IMR-90 (cell line): ENCODE data around the gene RMND1. TPM values are rescaled to one million over a fixed set of nuclear protein-coding genes. Genes with fewer than 3 reads are reported as not detected.

Source experiments
- ATAC-seq: fragments of 200-7000 bp; cut with Tn5 transposase; 2 replicates; pipeline ENCODE4 v1.9.1; 2020; ENCODE audit warnings: low read depth, mild to moderate bottlenecking, moderate library complexity
- BruUV-seq: library from RNA; stranded (reverse); fragments of 400-500 nt; replicated peaks from 2 replicates; lab custom pipeline; 2021; lab: Mats Ljungman, UMichigan
- CTCF ChIA-PET: fragments of 300-600 bp; formaldehyde crosslinking; extraction: SDS; loops from one replicate; lab custom pipeline; 2021; ENCODE audit warnings: antibody characterized with exemption; lab: Yijun Ruan, JAX
- POLR2A ChIA-PET: fragments of 300-600 bp; sonication (Branson Sonifier 250); formaldehyde crosslinking; loops from one replicate; lab custom pipeline; 2022; ENCODE audit warnings: antibody characterized with exemption; ENCODE audit not compliant: unreplicated experiment; lab: Charles Lee
- DNase-seq: peaks from one replicate; pipeline ENCODE4 v3.0.0; 2013
- H2AFZ ChIP-seq: replicated peaks from 2 replicates; pipeline ENCODE3; 2013; ENCODE audit warnings: low read length, mild to moderate bottlenecking; ENCODE audit not compliant: poor library complexity
- H2AK5ac ChIP-seq: 2 replicates; pipeline ENCODE4 v1.6.1; 2013; ENCODE audit warnings: low read depth, low read length, inconsistent platforms
- H2AK9ac ChIP-seq: replicated peaks from 2 replicates; pipeline ENCODE3; 2013; ENCODE audit warnings: mild to moderate bottlenecking, low read depth, low read length, moderate library complexity; ENCODE audit not compliant: poor library complexity
- H2BK120ac ChIP-seq: 2 replicates; pipeline ENCODE4 v1.6.1; 2013; ENCODE audit warnings: low read depth, low read length, inconsistent platforms
- H2BK15ac ChIP-seq: 3 replicates; pipeline ENCODE4 v1.6.1; 2013; ENCODE audit warnings: low read depth, low read length, inconsistent platforms
- H2BK20ac ChIP-seq: 2 replicates; pipeline ENCODE4 v1.6.1; 2013; ENCODE audit warnings: low read depth, mild to moderate bottlenecking, inconsistent platforms, low read length, moderate library complexity
- H2BK5ac ChIP-seq: 2 replicates; pipeline ENCODE4 v1.6.1; 2013; ENCODE audit warnings: mild to moderate bottlenecking, low read depth, low read length, inconsistent platforms; ENCODE audit not compliant: poor library complexity, severe bottlenecking
- H3K14ac ChIP-seq: replicated peaks from 2 replicates; pipeline ENCODE4 v1.6.1; 2013; ENCODE audit warnings: low read depth, low read length, inconsistent platforms
- H3K18ac ChIP-seq: 2 replicates; pipeline ENCODE4 v1.6.1; 2013; ENCODE audit warnings: low read depth, low read length, control low read depth
- H3K23ac ChIP-seq: 2 replicates; pipeline ENCODE4 v1.6.1; 2013; ENCODE audit warnings: low read depth, low read length, inconsistent platforms
- H3K27ac ChIP-seq: 2 replicates; pipeline ENCODE4 v1.5.1; 2013; ENCODE audit warnings: mild to moderate bottlenecking, control low read depth, low read length; ENCODE audit not compliant: insufficient read depth
- H3K27me3 ChIP-seq: 2 replicates; pipeline ENCODE4 v1.6.1; 2013; ENCODE audit warnings: low read length; ENCODE audit not compliant: control insufficient read depth, insufficient read depth
- H3K36me3 ChIP-seq: 2 replicates; pipeline ENCODE4 v1.6.1; 2013; ENCODE audit warnings: low read length, mixed read lengths; ENCODE audit not compliant: control insufficient read depth, insufficient read depth
- H3K4ac ChIP-seq: 2 replicates; pipeline ENCODE4 v1.6.1; 2013; ENCODE audit warnings: low read depth, low read length, inconsistent platforms
- H3K4me1 ChIP-seq: 2 replicates; pipeline ENCODE4 v1.6.1; 2013; ENCODE audit warnings: low read length, mixed read lengths; ENCODE audit not compliant: control insufficient read depth, insufficient read depth
- H3K4me2 ChIP-seq: 2 replicates; pipeline ENCODE4 v1.6.1; 2013; ENCODE audit warnings: low read depth, mild to moderate bottlenecking, control low read depth, low read length, moderate library complexity
- H3K4me3 ChIP-seq: 2 replicates; pipeline ENCODE4 v1.5.1; 2013; ENCODE audit warnings: low read depth, mild to moderate bottlenecking, control low read depth, low read length, moderate library complexity; ENCODE audit not compliant: insufficient read depth
- H3K56ac ChIP-seq: 2 replicates; pipeline ENCODE4 v1.6.1; 2013; ENCODE audit warnings: low read length, inconsistent platforms; ENCODE audit not compliant: insufficient read depth; ENCODE audit errors: extremely low read depth
- H3K79me1 ChIP-seq, 2 experiments: 2 replicates each; pipeline ENCODE4 v1.6.1; 2013; ENCODE audit warnings: low read length in 2 of 2, inconsistent platforms in 1 of 2, low read depth in 1 of 2
- H3K9ac ChIP-seq: 2 replicates; pipeline ENCODE4 v1.6.1; 2013; ENCODE audit warnings: low read depth, low read length, control low read depth
- H3K9me1 ChIP-seq: 2 replicates; pipeline ENCODE4 v1.6.1; 2013; ENCODE audit warnings: low read length, inconsistent platforms; ENCODE audit not compliant: insufficient read depth
- H3K9me3 ChIP-seq: 2 replicates; pipeline ENCODE4 v1.6.1; 2013; ENCODE audit warnings: low read length; ENCODE audit not compliant: control insufficient read depth, insufficient read depth
- H4K20me1 ChIP-seq: 2 replicates; pipeline ENCODE4 v1.6.1; 2013; ENCODE audit warnings: low read length, inconsistent platforms; ENCODE audit not compliant: insufficient read depth
- H4K5ac ChIP-seq: 2 replicates; pipeline ENCODE4 v1.6.1; 2013; ENCODE audit warnings: mild to moderate bottlenecking, low read depth, low read length, control low read depth
- H4K8ac ChIP-seq, 2 experiments: 2 replicates each; pipeline ENCODE4 v1.6.1; 2013; ENCODE audit warnings: low read depth in 2 of 2, low read length in 2 of 2, control low read depth in 1 of 2, inconsistent platforms in 1 of 2
- H4K91ac ChIP-seq: 2 replicates; pipeline ENCODE4 v1.6.1; 2013; ENCODE audit warnings: low read depth, low read length, inconsistent platforms; ENCODE audit not compliant: insufficient read depth
- FOS ChIP-seq: fragments of 150-350 bp; IDR thresholded peaks from 2 replicates; pipeline ENCODE4 v1.6.1; 2016; ENCODE audit warnings: low read depth, low read length
- MAZ ChIP-seq: IDR thresholded peaks from 2 replicates; pipeline ENCODE4 v1.6.1; 2012; ENCODE audit warnings: low read depth, mild to moderate bottlenecking, low read length, improper control_type of control experiment, moderate library complexity, borderline replicate concordance
- MXI1 ChIP-seq: IDR thresholded peaks from 2 replicates; pipeline ENCODE4 v1.6.1; 2012; ENCODE audit warnings: low read depth, mild to moderate bottlenecking, low read length, moderate library complexity, borderline replicate concordance
- POLR2A ChIP-seq: IDR thresholded peaks from 2 replicates; pipeline ENCODE4 v1.6.1; 2012; ENCODE audit warnings: mild to moderate bottlenecking, low read depth, low read length
- RCOR1 ChIP-seq: IDR thresholded peaks from 2 replicates; pipeline ENCODE4 v1.6.1; 2012; ENCODE audit warnings: mild to moderate bottlenecking, low read length, improper control_type of control experiment; ENCODE audit not compliant: insufficient replicate concordance
- SMC3 ChIP-seq: fragments of 150-350 bp; IDR thresholded peaks from 2 replicates; pipeline ENCODE4 v1.6.1; 2016; ENCODE audit warnings: low read depth, mild to moderate bottlenecking, antibody characterized with exemption, low read length, moderate library complexity
- WGBS, 2 experiments: methylation state at CpG; one replicate each; pipeline versions ENCODE4 v1.1.5 to v1.1.7; 2013; ENCODE audit warnings: missing lambda C conversion rate in 2 of 2; ENCODE audit not compliant: insufficient read length in 1 of 2; ENCODE audit errors: extremely low coverage in 2 of 2; 5-methylcytosine and 5-hydroxymethylcytosine counted together
- dilution Hi-C: fragments of 300-500 bp; cut with HindIII; formaldehyde crosslinking; loops from one replicate; pipeline ENCODE4 v1.14.3; 2018; ENCODE audit warnings: low sequenced_read_pairs; ENCODE audit not compliant: unreplicated experiment
- in situ Hi-C: fragments of 300-500 bp; cut with MboI; formaldehyde crosslinking; loops from 3 replicates; pipeline ENCODE4 v1.14.3; 2019; ENCODE audit warnings: low sequenced_read_pairs, inconsistent platforms, mixed read lengths
- intact Hi-C: fragments of 100-400 bp; cut with micrococcal nuclease; formaldehyde crosslinking; loops from 2 replicates; pipeline ENCODE4 v1.10.0; 2022
- polyA plus RNA-seq, 3 experiments: library from polyadenylated mRNA; depleted of rRNA; stranded (reverse); fragments of >200 nt; gene quantifications; 2 replicates each; pipeline ENCODE4 v1.2.3, GENCODE V29; 2012; ENCODE audit warnings: low replicate concordance in 1 of 3
- total RNA-seq: library from RNA; depleted of rRNA; stranded (reverse); fragments of >200 nt; gene quantifications from 2 replicates; pipeline ENCODE4 v1.2.3, GENCODE V29; 2012
- TF ChIP-seq, protein P1 (sequence below): fragments of 150-350 bp; IDR thresholded peaks from 2 replicates; pipeline ENCODE4 v1.6.1; 2017; ENCODE audit warnings: mild to moderate bottlenecking, antibody characterized with exemption, low read length, low read depth

Gene RMND1
- total and polyA plus RNA-seq, 2 of the 4 experiments (the other 2 are of a cell fraction) = 13.1 to 24.6 TPM

GRCh38 chr6:151391471-151392413 is 60.2 kb downstream of the RMND1 start, which contains the start of gene ZBTB2:
Gene ZBTB2, minus strand, starts transcription at chr6:151391559. Its CDS starts 17,922 bp downstream, at chr6:151373637.
- Histone ChIP-seq H3K27ac (peak within 1 kb of the TSS; percentile 98), H3K4ac (peak within 1 kb of the TSS; percentile 75), H3K4me1 (peaks cover 7% of the 10 kb centered on the region), H2BK120ac (no peak within 1 kb of the TSS), H3K9ac (peak within 1 kb of the TSS; percentile 93), H2BK15ac (no peak within 1 kb of the TSS), H2BK20ac (no peak within 1 kb of the TSS), H3K27me3 (no peaks in the 10 kb centered on the region), H3K23ac (peak within 1 kb of the TSS; percentile 49; the same call in 1 of the 2 replicates), H3K56ac (peak within 1 kb of the TSS; percentile 71; the same call in 1 of the 2 replicates), H3K4me3 (peak within 1 kb of the TSS; percentile 88), H2BK5ac (peak within 1 kb of the TSS; percentile 96), H4K20me1 (peaks cover 50% of the 10 kb centered on the region), H4K5ac (peak within 1 kb of the TSS; percentile 70; the same call in 1 of the 2 replicates), H3K4me2 (peak within 1 kb of the TSS; percentile 96), H3K36me3 (peaks cover 2% of the 10 kb centered on the region; the same call in 1 of the 2 replicates), H3K14ac (peak within 1 kb of the TSS; percentile 20; the same call in 1 of the 2 replicates), H2AK5ac (peak within 1 kb of the TSS; percentile 33; the same call in 1 of the 2 replicates), H3K18ac (peak within 1 kb of the TSS; percentile 43; the same call in 1 of the 2 replicates), H4K91ac (peak within 1 kb of the TSS; percentile 67), H3K79me1 (peaks cover 14 to 47% of the 10 kb centered on the region in 2 experiments), H2AFZ (peak within 1 kb of the TSS; percentile 90), H2AK9ac (peak within 1 kb of the TSS; percentile 98), H3K9me3 (no peaks in the 10 kb centered on the region), H3K9me1 (0 out of 2 replicates have a peak, but pooled peaks cover 13% of the 10 kb centered on the region), H4K8ac (peak within 1 kb of the TSS in 1 of 2 experiments; percentile 75; a peak in 1 of 4 replicates)
- dilution Hi-C loops = no loop called here
- WGBS, 2 experiments = 1% methylated on average over 14 of the region's 57 CpGs; no CpG with 5 or more reads in 1 of the 2 experiments
- ChIA-PET POLR2A (no interaction called here), CTCF (no interaction called here)
- no TSS peak for BruUV-seq
- ATAC-seq = peak; percentile 12
- in situ Hi-C loops = no loop called here
- peak; percentile 89 for DNase-seq
- intact Hi-C loops = loop anchor here (5.0 kb wide), 2 partner anchors 499 to 706 kb away; no protein-coding TSS in a partner anchor
- TF ChIP-seq RCOR1 (peak; percentile 22), MAZ (no peak; the same call in 1 of the 2 replicates), POLR2A (no peak; the same call in 1 of the 2 replicates), MXI1 (peak; percentile 91), FOS (0 out of 2 replicates have a peak, but pooled peaks have one; percentile 9), SMC3 (no peak)
- TF ChIP-seq, protein P1, sequence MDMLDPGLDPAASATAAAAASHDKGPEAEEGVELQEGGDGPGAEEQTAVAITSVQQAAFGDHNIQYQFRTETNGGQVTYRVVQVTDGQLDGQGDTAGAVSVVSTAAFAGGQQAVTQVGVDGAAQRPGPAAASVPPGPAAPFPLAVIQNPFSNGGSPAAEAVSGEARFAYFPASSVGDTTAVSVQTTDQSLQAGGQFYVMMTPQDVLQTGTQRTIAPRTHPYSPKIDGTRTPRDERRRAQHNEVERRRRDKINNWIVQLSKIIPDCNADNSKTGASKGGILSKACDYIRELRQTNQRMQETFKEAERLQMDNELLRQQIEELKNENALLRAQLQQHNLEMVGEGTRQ = peak; percentile 74
